NCI-H2227 (cell line): ENCODE results near the gene PUS10.

Experiments
- DNase-seq: peaks from one replicate; lab custom pipeline; 2025; ENCODE audit not compliant: unreplicated experiment; lab: John Stamatoyannopoulos, UW

The PUS10 gene

DNA sequence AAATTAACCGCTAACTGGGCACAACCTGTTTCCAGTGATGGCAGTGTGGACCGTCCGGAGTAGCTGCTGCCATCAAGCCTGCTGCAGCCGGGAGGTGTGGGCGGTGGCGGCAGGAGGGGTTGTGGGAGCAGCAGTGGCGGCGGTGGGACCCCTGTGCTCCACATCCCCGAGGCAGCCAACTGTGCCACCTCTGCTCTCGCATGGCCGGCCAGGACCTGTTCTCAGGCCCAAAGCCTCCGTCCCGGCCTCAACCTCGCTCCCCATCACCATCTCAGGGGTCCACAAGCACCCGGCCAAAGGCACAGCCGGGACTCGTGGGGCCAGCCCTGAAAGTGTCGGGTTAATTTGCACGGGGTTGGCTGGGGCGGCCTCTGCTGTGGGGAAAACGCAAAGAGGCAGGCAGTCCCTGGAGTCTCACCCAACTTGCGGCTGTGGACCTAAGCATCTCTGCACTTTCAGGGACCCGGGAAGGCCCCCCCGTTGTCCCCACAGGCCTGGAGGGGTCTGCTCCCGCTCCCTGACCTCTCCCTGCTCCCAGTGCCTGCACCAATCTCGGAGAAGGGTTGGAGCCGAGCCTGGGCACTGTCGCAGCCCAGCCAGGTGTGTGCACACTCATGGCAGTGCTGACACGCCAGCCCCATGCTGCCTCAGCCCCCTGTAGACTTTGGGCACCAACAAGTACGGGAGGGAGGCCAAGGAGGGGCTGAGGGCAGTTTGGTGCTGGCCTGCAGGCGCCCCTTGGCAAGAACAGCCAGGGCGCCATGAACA lies 45.0 kb downstream of the PUS10 start:
- no peak for DNase-seq

DNA sequence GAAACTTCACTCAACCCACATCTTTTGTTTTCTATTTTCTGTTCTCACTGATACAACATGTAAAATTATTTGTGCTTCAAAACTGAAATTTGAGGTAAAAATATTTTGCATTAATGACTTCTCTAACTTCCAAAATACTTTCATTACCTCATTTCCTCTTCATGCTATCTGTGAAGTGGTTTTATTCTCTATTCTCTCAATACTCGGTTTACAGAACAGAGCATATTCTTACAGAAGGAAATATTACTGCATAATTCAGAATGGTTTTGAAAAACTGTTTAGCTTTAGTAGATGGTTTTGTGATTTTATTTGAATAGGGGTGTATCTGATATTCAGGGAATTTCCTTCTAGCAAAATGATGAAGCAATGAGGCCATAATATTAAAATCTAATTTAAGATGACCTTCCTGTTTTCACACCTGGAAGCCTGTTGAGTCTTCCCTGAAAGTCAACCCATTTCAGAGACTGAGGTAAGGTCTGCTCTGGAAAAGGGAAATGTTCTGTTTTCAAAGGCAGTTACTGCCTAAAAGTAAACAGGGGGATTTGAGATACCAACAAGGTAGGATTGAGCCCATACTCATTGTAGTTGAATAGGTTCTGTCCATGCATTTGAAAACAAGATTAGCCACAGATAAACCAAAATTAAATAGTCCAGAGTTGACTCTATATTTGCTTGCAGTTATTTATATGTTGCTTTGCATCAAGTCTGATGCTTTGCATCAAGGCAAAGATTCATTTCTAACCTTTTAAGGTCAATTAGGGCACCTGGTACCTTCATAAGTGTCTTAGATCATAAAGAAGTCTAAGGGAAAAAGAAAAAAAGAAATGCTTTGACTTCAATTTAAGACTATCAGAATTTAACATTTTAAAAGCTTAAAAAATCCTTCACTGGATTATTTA lies 51.3 kb downstream of the PUS10 start:
- no peak for DNase-seq

DNA sequence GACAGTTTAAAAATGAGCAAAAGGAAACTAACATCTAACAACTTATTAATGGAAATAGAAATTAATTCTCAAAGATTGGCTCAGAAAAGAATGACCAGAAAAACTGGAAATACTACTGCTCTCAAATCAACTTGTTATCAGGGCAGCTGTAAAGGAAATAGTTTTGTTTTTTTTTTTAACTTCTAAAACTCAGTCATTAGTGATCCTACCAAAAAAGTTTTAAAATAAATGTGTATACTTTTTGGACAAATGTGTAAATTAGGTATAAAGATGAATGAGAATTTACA lies 52.6 kb downstream of the PUS10 start:
- no peak for DNase-seq

DNA sequence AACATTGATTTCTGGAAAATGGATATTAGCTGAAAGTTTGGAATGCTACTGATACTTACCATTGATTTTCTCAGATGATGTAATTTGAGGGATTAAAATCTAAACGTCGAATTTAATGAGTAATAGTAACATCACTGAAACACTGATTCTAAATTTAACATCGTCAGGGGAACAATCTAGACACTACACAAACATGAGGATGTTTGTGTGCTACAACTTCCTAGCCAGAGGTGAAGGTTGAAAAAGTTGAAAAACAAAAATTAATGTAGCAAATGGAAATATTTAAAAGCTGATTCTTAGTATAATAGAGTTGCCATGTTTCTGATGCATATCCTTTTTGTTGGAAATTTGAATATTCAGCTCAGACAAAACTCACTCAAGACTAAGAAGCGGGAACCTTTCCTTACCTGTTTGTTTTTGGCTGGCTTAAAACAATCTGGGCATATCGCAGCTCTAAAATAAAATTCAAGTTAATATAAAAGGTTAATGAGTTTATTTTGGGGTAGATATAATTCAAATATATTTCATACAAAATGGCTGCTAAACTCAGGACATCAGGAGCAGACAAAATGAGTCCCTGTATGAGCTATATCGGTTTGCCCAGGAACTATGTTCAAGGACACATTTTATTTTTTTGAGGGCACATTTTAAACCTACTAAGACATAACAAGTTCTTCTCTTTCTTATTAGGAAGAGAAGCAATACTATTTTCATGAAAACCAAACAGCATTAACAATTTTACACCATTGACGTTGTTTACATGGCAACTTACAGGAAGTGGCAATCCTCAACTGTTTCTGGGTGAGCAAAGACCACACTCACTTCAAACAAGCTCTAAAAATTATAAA lies 53.2 kb downstream of the PUS10 start:
- DNase-seq, result no peak

DNA sequence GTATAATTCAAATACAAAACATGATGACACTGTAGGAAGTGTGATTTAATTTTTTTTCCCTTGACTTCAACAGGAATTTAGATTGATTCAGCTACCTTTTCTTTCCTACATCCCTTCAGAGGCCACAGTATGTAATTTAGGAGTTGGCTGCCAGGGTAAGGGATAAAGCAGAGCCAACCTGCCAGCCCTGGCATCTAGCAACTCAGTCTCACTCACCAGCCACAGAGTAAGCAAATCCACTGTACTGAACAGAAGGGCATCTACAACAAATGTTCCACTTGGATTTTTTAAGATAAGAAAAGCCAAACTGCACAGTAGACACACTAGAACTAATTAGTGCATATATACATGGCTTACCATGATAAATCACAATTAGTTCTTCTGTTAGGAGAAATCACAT lies 54.9 kb downstream of the PUS10 start:
- DNase-seq, result no peak

DNA sequence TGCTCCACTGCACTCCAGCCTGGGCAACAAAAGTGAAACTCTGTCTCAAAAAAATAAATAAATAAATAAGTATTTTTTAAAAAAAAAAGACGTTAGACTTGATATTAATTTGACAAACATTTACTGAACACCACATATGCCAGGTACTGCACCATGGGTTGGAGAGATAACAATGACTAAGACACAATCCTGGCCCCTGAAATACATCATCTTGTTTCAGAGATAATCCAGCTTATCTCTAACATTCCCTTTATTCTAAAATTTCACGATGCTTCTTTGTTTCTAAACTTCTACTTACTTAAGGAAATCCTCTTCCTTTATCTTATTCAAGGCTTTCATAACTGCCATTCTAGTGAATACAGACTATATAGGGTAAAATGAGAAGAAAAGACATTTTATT lies 55.5 kb downstream of the PUS10 start:
- DNase-seq, result no peak

DNA sequence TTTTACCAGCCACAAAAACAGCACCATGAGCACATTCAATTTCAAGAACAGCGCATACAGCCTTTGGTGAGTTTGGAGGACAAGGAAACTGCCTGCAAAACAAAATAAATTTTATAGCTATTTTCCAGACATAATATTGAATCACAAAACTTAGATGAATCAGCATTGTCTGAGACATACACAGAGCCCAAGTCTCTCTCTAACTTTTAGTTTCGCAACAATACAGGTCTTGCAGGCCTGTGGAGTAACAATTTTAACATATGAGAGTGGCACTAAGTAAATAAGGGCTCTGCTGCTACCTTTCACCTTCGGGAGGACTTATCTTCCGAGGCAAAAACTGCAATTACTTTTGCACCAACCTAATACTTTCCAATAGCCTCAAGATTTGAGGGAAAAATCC lies 56.6 kb downstream of the PUS10 start:
- no peak for DNase-seq

DNA sequence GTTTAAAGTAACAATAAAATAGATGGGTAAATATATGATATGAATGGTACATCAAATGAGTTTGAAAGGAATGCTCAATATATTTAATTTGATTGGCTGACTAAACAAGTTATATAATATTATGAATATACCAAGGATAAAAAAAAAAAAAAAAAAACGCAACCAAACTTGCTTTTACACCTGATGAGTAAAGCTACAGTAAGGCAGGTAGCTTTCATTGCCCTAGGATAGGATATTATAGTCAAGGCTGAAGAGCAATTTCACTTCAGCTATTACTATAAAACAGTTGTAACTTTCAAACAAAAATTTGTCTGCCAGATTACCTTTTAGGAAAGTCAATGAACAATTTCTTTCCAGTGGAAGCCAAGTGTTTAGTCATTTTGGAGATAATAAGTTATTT lies 57.3 kb downstream of the PUS10 start:
- no peak for DNase-seq

DNA sequence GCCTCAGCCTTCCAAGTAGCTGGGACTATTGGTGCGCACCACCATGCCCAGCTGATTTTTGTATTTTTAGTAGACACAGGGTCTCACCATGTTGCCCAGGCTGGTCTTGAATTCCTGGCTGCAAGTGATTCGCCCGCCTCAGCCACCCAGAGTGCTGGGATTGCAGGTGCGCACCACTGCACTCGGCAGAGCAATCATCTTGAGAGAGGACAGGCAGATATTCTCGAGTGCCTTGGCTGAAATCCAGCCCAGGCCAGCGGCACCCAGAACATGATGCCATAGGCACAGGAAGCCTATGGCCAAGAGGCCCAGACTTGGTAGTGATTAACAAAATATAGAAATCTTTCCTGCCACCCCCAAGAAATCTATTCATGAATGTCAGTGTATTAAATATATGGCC lies 58.6 kb downstream of the PUS10 start:
- DNase-seq, result no peak

DNA sequence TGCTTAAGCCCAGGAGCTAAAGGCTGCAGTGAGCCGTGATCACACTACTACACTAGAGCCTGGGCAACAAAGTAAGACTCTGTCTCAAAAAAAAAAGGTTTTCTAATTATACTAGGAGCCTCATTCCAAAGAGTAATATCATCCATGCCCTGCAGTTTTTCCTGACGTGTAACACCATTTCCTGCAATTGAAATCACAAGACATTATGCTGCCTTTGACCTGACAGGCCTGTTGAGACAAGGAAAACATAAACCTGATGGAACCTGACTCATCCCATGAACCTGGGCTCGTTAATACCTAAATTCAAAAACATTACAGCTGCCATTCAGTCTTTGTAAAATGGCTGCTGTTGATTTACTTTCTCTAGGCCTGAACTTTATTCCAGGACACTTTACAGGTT lies 59.3 kb downstream of the PUS10 start:
- DNase-seq, result no peak

DNA sequence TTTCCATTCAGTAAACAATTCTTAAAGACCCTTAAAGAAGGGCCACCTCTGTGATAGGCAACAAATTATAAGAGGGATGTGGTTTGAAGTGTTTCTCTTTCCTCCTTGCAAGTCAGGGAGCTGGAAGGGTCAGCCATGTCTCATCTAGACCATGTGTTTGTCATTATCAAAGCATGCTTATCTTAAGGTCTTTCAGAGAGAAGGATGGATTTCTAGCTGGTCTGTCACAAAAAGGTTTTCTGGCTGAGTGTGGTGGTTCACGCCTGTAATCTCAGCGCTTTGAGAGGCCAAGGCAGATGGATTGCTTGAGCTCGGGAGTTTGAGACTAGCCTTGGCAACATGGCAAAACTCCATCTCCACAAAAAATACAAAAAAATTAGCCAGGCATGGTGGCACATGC lies 59.7 kb downstream of the PUS10 start:
- no peak for DNase-seq

DNA sequence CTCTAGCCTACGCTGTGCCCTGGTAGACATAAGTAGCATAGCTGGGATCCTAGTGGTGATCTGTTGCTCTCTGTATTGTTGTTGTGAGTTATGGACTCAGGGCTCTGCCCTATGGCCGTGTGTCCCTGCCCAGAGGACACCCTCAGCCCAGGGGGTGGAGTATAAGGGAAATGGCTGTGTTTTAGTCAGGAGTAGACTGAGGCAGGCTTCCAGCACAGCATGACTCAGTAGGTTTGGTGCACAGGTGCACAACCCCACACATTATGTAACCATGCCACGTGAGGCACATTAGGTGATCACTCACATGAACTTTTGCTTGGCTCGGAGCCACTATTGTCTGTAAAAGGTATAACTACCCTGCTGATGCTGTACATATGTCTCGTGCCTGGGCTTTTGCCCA lies 60.4 kb downstream of the PUS10 start:
- DNase-seq, result no peak

DNA sequence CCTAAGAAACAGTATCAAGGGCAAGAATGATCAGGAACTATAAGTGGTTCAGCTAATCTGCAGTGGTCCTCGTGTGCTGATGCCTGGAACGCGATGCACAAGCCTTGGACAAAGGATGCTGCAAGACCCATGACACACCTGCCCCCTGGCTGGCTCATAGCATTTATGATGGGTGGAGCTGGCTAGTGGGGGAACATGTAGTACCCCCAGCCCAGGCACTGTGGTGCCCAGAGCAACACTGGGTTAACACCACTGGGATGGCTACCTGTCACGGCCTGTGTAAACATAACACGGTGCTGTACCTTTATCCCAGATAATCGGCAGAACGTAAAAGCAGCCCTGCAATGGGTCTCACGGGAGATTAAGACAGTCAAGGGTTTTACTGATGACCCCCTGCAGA lies 60.8 kb downstream of the PUS10 start:
- DNase-seq, result no peak

DNA sequence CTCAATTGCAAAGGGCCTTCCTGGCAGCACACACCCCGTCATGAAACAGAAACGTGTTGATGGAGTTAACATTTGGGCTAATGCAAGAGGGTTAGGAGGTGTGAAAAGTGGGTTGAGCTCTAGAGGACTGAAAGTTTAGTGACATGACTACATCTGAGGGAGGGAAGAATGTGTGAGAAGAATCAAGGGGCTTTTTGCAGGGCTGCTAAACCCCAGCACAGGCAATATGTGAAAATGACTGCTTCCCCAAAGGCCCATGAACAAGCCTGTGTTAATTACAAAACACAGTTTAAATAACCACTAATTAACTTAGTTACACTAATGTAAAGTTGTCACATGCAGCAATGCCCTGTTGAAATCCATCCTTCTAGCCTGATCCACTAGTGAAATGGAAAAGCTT lies 63.9 kb downstream of the PUS10 start:
- no peak for DNase-seq

DNA sequence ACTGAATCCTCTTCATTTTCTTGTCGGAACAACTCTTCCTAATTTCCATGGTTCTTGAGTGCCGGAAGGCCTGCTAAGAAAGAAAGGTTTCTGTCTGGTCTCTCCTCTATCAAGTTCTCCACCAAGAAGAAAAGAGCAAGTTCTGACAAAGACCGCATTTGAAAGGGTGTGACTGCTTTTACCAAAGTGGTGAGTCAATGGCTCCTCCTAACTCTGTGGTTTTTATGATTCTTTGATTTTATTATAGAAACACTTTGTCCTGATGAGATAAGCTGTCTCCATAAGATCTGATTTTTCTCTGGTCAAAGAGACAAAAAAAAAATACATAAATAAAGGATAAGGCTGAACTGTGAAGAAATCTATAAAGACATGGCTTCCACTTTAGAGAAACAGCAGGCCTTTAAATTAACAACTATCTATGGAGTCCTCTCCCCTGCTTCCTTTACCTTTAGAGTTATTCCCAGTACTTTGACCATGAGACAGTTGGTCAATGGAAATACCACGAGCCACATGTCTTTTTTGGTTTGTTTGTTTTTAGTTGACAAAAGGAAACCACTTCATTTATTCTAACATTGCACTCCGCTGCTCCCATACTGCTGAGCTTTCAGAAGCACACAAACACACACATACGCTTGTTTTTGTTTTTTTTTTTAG lies 69.0 kb downstream of the PUS10 start:
- DNase-seq, result no peak

DNA sequence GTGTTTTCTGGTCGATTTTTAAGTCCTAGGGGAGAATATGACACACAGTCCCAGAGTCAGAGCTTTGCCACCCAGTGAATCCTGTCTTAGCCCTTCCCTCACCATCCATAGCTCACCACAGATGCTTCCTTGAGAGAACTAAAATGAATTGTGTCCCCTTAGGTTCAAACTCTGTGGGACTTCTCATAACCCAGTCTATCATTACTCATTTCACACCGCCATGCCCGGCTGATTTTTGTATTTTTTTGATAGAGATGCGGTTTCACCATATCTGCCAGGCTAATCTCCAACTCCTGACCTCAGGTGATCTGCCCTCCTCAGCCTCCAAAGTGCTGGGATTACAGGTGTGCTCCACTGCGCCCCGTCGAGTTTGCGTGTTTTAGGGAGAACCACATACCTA lies 69.9 kb downstream of the PUS10 start:
- no peak for DNase-seq

DNA sequence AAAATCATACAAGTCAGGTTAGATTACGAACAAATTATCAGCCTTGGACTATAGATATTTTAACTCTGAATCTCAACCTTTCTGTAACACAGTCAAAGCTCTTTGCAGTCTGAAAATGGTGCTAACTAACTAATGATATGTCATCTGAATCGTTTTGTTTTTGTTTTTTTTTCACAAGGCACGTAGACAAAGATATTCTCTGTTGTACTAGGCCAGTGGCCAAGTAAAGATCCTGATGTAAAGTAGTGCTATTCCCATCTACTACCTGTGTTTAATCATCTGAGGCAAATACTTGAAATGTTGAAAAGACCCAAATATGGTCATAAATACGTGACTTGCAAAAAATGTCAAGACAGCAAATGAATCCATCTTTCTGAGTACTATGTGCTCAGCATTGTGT lies 71.0 kb downstream of the PUS10 start:
- DNase-seq, result no peak

DNA sequence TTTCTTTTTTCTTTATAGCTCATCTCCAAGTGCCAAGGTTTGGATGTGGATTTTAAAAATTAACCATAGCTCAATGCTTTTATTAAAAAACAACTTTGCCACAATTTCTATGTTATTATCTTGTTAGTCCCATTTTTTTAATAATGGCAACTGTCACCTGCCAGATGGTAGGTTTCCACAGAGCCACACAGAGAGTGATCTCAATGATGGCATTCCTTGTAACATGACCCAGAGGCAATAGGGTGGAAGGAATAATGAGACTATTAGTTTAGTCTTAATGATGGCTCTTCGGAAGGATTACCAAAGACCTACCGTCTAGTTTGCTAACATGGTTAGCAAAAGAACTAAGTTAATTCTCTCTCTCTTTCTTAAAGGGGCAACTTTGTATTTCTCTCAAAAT lies 72.7 kb downstream of the PUS10 start:
- DNase-seq, result no peak

DNA sequence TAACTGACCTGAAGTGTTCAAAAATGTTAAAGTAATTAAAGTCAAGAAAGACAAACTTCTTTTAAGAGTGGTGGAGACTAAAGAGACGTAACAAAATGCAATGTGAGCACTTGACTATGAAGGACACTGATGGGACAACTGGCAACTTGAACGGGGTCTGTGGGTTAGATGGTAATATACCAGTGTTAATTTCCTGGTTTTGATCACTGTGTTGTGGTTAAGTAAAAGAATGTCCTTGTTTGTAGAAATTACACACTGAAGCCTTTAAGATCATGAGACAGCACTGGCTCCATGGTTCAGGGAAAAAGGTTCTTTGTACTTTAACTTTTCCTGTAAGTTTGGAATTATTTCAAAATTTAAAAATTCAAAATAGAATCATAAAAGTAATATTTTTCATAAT lies 78.4 kb downstream of the PUS10 start:
- no peak for DNase-seq

DNA sequence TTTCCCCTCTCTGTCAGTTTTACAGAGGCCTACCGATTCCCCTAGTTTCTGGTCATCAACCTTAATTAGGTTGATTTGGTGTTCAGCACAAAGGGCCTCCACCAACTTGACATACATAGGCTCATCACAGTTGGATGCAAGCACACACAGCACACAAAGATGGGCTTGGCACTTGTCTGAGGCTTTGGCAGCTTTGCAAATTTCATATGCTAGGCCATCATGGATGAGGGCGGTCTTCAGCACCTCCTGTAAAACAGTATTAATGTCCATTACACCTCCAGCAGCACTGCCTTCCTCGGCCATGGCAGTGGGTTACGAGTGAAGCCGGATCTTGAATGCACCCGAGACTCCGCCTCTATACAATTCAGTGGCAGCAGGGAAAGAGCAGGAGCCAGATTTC lies 79.8 kb downstream of the PUS10 start:
- no peak for DNase-seq

DNA sequence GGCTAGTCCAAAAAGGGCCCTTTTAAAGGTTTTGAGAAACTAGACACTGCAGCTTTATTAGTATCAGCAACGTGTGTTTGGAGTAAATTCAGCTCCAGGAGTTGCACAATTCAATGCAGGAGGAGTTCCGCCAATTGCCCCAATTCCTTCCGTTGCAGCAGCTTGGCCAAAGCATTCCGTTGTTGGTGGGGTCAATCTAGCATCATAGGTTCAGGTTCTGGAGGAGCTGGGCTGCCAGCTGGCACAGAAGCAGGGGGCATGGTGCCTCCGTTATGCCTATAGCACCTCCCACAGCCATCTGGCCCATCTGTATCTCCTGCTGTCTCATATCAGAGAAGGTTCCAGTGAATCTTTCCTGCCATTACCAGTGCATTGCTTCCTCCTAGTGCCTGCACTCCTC lies 81.3 kb downstream of the PUS10 start:
- no peak for DNase-seq
